ENCODE results near the gene ME3.

DNA sequence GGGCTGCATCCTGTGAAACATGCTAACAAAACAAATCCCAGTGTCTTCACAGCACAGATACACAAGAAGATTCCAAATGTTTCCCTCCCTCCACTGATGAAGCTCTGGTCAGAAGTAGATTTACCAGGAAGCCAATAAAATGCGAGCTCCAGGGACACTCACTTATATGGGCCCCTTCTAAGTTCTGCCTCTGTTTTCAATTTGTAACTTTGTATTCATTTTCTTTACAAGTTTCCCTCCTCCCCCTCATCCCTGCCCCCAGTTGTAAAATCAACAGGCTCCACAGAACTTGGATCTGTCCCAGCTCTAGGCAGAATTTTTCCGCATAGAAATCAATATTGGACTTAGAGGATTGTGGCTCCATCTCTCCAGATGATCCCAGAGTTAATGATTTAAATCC lies 48.1 kb upstream of the ME3 start:
- no peak for TF ChIP-seq EZH2 (IDR thresholded peaks at IDR 0.05; ENCODE audit: low read length)
- TF ChIP-seq, protein P1, sequence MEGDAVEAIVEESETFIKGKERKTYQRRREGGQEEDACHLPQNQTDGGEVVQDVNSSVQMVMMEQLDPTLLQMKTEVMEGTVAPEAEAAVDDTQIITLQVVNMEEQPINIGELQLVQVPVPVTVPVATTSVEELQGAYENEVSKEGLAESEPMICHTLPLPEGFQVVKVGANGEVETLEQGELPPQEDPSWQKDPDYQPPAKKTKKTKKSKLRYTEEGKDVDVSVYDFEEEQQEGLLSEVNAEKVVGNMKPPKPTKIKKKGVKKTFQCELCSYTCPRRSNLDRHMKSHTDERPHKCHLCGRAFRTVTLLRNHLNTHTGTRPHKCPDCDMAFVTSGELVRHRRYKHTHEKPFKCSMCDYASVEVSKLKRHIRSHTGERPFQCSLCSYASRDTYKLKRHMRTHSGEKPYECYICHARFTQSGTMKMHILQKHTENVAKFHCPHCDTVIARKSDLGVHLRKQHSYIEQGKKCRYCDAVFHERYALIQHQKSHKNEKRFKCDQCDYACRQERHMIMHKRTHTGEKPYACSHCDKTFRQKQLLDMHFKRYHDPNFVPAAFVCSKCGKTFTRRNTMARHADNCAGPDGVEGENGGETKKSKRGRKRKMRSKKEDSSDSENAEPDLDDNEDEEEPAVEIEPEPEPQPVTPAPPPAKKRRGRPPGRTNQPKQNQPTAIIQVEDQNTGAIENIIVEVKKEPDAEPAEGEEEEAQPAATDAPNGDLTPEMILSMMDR (optimal IDR thresholded peaks at IDR 0.05 in 1 of 3, IDR thresholded peaks at IDR 0.05 in 1 of 3, conservative IDR thresholded peaks at IDR 0.05 in 1 of 3; ENCODE audit: extremely low read depth in 1 of 3, insufficient read depth in 2 of 3, low read length in 3 of 3) = no peak
